NK-92 (cell line): ENCODE measurements around the gene SCYGR2.
"Not testable (repeated sequence)": the region's sequence is repeated elsewhere in the genome, so short reads cannot be mapped to it uniquely, and the experiment has no call there.

Experiments
- DNase-seq: peaks from one replicate; lab custom pipeline; 2025; ENCODE audit not compliant: unreplicated experiment; lab: John Stamatoyannopoulos, UW

Gene SCYGR2, protein sequence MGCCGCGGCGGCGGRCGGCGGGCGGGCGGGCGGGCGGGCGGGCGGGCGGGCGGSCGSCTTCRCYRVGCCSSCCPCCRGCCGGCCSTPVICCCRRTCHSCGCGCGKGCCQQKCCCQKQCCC

DNA sequence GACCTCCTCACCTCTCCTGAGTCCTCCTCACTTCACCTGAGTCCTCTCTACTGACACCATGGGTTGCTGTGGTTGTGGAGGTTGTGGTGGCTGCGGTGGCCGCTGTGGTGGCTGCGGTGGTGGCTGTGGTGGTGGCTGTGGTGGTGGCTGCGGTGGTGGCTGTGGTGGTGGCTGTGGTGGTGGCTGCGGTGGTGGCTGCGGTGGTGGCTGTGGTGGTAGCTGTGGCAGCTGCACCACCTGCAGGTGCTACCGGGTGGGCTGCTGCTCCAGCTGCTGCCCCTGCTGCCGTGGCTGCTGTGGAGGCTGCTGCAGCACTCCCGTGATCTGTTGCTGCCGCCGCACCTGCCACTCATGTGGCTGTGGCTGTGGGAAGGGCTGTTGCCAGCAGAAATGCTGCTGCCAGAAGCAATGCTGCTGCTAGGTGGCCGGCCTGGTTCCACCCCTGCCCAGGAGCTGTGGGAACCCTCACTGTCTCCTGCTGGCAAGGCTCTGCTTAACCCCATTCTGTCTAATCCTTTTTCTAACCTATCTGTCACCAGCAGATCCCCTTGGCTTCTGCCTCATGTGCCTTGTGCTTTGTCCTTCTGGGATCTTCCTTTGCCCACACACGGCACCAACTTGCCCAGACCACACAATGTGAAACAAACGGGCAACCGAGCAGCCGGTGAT is at the start of gene SCYGR2:
SCYGR2 (plus strand) TSS at position 59 of the 669 bp plus-strand sequence; CDS start at position 59, 0 bp downstream.
- DNase-seq, result not testable (repeated sequence)

DNA sequence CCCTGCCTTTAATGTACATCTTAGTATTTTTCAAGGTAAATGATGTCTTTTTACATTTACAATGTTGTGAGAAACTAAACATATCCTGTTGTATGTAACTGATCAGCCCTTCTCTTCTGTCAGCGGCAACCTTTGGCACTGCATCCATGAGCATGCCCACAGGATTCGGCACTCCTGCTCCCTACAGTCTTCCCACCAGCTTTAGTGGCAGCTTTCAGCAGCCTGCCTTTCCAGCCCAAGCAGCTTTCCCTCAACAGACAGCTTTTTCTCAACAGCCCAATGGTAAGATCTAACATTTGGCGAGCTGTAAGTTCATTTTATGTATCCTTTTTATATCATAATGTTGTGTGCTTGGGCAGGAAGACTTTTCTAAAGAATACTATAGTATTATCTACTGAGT is 46.9 kb upstream of the SCYGR2 start:
- no peak for DNase-seq

DNA sequence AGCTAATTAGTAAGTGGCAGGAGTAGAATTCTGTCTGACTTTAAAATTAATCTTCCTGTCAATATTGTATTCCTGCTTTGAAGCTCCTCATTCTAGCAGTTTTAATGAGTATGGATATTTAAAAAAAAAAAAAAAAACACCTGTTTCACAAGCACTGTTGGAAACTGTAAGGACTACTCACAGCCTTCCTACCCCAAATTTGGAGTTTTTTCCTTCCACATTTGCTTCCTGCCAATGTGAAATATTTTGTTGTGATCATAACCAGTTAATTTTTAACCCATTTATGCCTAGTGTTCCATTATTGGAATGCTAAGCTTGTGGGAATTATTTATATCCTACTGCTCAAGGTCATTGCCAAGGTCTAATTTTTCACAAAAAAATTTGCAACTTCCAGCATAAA is 36.1 kb upstream of the SCYGR2 start:
- no peak for DNase-seq

DNA sequence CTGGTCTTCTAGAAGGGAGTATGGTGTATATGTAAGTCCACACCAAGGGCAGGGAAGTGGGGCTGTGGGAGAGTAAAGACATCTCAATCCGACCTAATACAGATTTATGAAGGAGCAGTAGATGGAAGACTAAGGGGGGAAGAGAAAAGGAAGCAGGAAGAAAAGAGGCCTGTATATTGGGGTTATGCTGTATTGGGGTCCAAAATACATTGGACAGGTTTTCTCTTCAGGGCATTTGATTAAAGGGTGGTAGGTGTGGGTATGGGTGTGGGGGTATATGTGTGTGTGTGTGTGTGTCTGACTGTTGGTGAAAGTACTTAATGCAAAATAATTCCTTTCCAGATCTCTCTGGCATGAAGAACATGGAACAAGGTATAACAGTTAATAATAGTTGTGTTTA is 33.6 kb upstream of the SCYGR2 start:
- DNase-seq, result no peak

DNA sequence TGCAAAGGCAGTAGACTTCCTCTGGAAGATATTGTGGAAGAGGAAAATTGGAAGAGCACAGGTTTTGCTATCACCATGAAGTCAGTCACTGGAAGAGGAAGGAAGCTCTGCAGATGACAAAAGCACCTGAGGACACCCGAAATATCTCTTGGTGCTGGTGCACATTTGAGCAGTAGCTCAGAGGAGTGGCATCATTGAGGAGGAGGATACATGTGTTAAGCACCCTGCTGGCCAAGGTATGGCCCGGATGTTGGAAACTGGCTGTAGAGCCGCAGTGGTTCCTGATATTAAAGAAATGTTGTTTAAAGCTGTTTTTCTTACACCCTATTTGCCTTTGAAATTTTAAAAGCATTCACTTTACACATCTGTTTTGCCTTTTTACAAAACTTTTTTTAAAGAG is 32.7 kb upstream of the SCYGR2 start:
- no peak for DNase-seq

DNA sequence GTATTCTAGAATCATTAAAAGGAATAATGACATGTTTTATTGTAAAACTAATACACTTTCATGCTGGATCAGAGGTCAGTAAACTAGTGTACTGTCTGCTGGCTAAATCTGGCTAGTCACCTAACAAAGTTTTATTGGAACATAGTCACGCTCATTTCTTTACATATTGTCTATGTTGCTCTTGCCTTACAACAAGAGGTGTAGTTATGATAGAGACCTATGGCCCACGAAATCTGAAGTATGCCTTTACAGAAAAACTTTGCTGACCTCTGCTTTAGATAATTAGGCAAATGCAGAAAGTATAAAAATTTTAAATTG is 29.9 kb upstream of the SCYGR2 start:
- DNase-seq, result no peak

DNA sequence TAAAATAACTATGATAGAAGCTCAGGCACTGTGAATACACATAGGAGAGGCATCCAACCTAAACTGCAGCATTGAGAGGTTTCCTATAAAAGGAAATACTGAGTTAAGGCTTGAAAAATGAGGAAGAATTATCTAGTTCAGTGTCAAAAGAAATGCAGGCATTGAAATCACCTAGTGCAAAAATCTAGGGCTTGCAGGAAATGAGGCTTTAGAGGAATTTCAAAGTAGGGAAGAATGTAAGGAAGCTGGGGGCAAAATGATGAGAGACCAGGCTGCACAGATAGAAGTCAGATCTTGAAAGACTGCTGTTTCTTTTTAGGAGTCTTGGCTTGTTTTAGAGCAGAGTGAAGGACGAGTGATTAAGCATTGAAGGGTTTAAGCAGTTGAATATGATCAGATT is 28.1 kb upstream of the SCYGR2 start:
- DNase-seq, result no peak

DNA sequence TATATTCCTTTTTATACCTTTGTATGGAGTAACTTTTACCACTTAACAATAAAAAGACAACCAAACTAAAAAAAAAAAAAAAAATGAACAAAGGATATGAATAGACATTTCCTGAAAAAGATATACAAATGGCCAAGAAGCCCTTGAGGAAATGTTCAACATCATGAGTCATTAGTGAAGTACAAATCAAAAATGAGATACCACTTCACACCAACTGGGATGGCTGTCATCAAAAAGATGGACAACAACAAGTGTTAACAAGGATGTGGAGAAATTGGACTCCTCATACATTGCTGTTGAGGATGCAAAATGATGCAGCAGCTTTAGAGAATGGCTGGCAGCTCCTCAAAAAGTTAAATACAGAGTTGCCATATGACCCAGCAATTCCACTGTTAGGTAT is 22.6 kb upstream of the SCYGR2 start:
- no peak for DNase-seq

DNA sequence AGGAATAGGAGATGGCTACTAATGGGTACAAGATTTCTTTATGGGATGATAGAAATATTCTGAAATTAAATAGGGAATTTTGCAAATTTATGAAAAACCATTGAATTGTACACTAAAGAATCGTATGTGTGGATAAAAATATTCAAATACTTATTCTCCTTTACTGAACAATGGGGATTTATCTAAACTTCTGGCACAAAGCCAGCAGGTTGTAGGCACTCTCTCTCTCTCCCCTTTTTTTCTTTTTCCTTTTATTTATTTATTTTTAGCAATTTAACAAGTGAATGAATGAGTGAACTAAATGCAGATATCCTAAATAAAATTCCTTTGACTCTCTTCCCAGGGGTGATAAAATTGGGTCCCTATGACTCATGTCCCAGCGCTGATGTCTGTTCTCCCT is 21.9 kb upstream of the SCYGR2 start:
- no peak for DNase-seq

DNA sequence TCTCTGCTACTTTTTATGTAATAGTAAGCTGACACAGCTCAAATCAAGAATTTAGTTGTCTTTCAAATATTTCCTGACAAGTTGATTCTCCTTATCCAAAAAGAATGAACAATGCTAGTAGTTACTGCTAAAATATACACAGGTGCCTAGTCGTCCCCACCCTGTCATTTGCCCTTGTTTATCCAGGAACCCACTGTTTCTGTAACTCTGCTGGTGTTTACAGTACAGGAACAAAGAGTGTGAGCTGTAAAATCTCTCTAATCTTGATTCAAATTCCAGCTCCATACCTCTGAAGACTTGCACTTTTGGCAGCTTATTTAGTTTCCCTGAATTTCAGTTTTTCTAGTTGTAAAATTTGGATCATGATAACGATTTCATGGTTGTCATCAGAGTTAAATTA is 21.1 kb upstream of the SCYGR2 start:
- no peak for DNase-seq

DNA sequence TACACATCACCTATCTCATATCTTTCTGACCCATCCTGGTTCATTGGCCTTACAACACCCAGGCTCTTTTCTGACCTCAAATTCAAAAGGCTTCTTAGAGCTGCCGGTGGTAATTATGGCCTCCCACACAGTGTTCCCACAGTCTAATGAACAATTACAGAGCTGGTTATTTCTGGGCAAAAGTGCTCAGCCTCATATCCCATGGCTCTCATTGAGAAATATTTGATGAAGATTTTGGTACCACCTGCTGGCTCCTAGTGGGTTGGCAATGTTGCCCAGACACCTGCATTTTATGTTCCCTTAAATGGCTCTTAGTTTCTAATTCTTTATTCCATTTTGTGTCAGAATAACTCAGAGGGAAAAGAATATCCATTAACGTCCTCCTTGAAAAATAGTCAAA is 20.1 kb upstream of the SCYGR2 start:
- no peak for DNase-seq

DNA sequence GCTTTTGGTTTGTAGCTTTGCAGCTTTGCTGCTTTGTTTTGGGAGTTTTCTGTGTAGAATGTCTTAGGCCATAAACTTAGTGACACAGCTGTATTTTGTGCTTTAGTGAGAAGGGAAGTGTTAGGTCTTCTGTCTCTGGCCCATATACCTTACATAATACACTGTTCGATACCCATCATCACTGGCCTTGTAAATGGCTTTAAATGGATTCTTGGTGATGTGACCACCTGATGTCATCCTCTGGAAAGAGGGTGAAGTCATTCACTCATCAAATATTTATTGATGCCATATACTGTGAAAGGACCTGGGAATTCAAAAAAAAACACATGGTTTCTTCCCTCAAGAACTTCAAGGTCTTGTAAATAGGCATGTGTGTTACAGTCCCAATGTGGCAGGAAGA is 18.9 kb upstream of the SCYGR2 start:
- DNase-seq, result no peak

DNA sequence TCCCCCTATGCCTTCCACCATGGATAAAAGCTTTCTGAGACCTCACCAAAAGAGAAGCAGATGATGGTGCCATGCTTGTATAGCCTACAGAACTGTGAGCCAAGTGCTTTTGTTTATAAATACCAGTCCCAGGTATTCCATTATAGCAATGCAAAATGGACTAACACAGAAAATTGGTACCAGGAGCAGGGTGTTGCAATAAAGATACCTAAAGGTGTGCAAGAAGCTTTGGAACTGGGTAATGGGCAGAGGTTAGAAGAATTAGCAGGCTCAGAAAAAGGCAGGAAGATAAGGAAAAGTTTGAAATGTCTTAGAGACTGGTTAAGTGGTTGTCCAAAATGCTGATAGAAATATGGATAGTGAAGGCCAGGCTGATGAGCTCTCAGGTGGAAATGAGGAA is 16.3 kb upstream of the SCYGR2 start:
- DNase-seq, result no peak

DNA sequence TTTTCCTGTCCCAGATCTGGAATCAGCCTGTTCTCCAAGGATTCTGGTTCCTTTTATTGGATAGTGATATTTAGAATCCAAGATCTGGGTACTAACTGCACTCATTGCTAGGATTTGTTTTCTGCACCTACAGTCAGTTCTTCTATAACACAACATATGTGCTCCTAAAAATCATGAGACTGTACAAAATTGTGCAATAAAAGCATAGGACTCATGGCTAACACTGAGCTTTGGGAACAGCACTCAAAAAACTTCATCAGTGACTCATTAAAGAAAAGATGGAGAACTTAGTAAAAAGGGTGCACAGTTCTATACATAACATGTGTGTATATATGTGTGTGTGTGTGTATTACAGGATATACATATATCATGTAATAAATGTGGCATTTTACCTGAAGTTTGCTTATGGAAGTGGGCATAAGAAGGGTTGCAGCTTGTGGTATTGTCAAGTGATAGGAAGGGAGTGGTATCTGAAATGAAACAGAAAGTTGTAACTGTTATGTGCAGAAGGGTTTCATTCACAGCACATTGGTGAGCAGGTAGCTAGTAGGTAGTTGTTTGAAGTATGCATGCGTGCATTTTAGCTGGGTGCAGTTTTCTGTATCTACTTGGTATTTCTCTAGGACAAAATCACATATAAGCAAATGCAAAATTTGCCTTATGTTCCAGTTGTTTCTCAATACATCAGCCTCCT is 5.9 kb upstream of the SCYGR2 start:
- DNase-seq, result no peak

DNA sequence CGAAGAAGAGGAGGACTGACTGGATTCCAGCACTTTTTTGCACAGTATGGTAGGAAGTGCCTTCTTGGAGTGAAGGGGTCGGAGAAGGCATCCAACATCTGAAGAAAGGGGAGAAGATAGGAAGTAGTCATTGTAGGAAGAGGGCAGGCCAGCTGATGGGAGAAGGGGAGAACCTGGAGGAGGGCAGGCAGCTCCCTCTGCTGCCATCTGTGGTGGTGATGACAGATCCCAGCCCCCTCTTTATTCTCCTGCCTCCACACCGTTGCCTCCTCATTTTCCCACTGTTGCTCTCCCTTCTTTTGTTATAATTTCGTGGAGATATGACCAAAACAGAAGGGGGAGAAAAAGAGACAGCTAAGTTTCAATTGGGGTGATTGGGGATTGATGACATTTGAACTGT is 2.9 kb upstream of the SCYGR2 start:
- DNase-seq, result no peak

DNA sequence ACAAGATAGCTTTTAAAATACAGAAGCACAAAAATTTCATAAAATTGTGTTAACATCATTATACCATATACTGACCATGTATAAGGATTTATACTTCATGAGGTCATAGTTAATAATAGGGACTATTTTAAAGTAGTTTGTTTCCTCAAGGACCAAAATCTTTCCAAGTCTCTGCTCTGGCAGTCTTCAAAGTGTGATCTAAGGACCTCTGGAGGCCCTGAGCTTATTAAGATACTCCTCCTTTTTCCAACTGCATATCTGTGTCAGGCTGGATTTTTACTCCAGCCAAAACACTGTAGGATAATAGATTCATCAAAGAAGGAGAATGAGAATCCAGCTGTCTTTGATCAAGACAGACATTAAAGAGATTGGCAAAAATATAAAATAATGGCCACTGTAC is 1.7 kb upstream of the SCYGR2 start:
- no peak for DNase-seq

DNA sequence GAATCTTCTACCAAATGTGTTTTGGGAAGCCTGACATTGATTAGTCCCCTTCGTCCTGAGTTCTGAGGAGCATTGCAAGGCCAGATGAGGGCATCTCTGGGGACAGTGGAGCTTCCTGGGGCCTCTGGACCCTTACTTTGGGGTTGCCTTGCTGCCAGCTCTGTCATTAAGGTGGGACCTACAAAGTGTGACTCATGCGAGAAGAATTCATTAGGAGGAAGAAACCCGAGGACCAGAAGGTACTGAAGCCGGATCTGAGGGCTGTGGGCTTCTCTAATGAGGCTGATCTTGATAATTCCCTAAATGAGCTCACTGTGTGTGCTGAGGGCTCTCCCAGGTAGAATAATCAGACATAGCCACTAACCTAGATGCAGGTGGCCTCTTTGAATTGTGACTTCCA is 695 bp upstream of the SCYGR2 start:
- DNase-seq, result no peak

DNA sequence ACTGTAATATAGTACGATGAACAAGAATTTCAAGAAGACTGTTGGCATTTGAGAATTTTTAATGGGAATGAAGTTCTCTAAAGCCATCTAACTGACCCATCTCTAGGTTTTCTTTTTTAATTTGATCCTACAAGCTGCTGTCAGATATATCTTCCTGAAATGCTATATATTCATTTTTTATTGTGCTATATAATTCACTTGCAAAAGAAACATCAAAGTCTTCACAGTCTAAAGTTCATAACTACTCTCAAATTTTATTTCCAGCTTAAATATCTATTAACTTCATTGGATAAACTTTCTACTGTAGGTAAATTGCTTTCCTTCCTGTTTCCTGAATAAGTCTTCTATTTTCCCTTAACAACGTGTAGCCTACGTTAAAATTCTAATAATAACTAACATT is 3.7 kb downstream of the SCYGR2 start:
- no peak for DNase-seq

DNA sequence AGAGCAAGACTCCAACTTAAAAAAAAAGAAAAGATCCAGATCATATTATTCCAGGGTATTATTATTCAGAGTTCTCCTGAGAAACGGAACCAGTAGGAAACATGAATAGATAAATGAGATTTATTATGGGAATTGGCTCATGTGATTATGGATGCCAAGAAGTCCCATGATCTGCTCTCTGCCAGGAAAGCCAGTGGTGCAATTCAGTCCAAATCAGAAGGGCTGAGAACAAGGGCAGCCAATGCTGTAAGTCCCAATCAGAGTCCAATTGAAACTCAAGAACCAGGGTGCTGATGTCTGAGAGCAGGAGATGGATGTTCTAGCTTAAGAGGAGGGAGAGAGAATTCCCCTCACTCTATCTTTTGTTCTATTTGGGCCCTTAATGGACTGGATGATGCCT is 7.8 kb downstream of the SCYGR2 start:
- no peak for DNase-seq

DNA sequence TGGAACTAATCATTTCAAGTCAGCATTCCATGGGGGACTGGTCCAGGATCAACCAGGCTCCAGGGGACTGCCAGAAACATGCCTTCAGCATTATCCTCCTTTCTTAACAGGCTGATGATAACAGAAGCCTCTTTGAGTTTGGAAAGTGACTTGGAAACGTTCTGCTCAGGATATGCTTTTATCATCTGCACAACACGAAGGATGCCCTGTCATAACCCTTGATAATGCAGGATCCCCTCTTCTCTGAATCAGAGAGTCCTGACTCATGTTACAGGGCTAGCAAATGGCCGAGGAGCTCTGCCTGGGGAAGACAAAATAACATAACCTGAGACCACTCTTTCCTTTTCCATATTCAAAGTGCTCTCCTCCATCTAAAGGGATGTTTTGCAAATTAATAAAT is 9.2 kb downstream of the SCYGR2 start:
- no peak for DNase-seq

DNA sequence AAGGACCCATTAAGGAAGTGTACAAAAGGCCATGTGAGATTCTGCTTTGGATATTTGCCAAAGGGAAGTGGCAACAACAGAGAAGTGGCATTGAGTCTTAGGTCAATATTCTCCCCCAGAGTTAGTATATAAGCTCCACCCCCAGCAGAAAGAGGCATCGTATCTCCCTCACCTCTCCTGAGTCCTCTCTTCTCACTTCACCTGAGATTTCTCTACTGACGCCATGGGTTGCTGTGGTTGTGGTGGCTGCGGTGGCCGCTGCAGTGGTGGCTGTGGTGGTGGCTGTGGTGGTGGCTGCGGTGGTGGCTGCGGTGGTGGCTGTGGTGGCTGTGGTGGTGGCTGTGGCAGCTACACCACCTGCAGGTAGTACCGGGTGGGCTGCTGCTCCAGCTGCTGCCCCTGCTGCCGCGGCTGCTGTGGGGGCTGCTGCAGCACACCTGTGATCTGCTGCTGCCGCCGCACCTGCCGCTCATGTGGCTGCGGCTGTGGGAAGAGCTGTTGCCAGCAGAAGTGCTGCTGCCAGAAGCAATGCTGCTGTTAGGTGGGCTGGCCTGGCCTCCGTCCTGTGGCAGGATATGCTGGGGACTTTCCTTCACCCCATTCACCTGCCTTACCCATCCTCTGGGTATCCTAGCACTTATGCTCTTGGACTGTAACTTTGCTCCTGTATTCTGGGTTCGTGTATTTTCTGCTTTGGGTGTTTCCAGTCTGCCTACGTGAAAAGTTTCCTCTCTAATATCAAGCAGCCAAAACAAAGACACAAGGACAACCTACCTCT is 10.1 kb downstream of the SCYGR2 start:
- no peak for DNase-seq

DNA sequence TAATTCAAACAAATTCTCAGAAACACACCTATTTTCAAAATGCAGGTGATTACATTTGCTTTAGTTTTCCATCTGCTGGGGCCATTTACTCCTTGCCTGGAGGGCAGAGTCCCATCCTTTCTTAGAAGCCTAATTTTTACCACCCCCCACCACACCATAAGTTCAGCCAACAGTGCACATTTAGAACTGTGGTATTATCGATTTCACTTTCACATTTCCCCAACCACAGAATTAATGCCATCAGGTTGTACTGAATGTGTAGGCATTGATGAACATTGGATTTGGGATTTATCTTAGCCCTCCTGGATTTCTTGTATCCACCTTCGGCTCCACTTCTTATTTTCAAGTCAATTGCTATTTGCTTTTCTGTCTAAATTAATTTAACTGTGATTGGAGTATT is 11.4 kb downstream of the SCYGR2 start:
- no peak for DNase-seq
